Endothelial cell (in vitro differentiated cells): ENCODE results near the gene RUSF1. TPM values are rescaled to one million over a fixed set of nuclear protein-coding genes. Genes with fewer than 3 reads are reported as not detected.

Experiments
- DNase-seq: peaks from one replicate; pipeline ENCODE4 v3.0.0; 2021; ENCODE audit warnings: low spot score
- H3K27ac Mint-ChIP-seq: one replicate; pipeline ENCODE4 v1.8.0; 2021; ENCODE audit warnings: mixed read lengths, inconsistent platforms; ENCODE audit not compliant: unreplicated experiment
- H3K27me3 Mint-ChIP-seq: one replicate; pipeline ENCODE4 v1.8.0; 2021; ENCODE audit warnings: mild to moderate bottlenecking, moderate library complexity, mixed read lengths, inconsistent platforms; ENCODE audit not compliant: unreplicated experiment
- H3K36me3 Mint-ChIP-seq: one replicate; pipeline ENCODE4 v1.8.0; 2021; ENCODE audit warnings: mild to moderate bottlenecking, low read depth, mixed read lengths, inconsistent platforms; ENCODE audit not compliant: unreplicated experiment
- H3K4me1 Mint-ChIP-seq: one replicate; pipeline ENCODE4 v1.8.0; 2021; ENCODE audit warnings: mild to moderate bottlenecking, mixed read lengths, inconsistent platforms; ENCODE audit not compliant: unreplicated experiment
- H3K4me3 Mint-ChIP-seq: one replicate; pipeline ENCODE4 v1.8.0; 2021; ENCODE audit warnings: mild to moderate bottlenecking, mixed read lengths, inconsistent platforms; ENCODE audit not compliant: unreplicated experiment
- H3K9me3 Mint-ChIP-seq: one replicate; pipeline ENCODE4 v1.8.0; 2021; ENCODE audit warnings: mixed read lengths, inconsistent platforms; ENCODE audit not compliant: unreplicated experiment
- total RNA-seq: library from RNA; stranded (reverse); fragmentation: NEBNext Ultra II Directional; extraction: Animal tissue kit (Norgen Biotek cat#: 25700); gene quantifications from one replicate; pipeline ENCODE4 v1.2.1, GENCODE V29; 2021; ENCODE audit not compliant: unreplicated experiment
- TF ChIP-seq, protein P1 (sequence below): fragments of 200-600 bp; sonication (generic); IDR thresholded peaks from one replicate; pipeline ENCODE4 v1.5.0; 2021; ENCODE audit warnings: antibody characterized with exemption; ENCODE audit not compliant: unreplicated experiment

RUSF1 gene
- total RNA-seq, 1 donor from 2014 or later: 54.2 TPM

DNA sequence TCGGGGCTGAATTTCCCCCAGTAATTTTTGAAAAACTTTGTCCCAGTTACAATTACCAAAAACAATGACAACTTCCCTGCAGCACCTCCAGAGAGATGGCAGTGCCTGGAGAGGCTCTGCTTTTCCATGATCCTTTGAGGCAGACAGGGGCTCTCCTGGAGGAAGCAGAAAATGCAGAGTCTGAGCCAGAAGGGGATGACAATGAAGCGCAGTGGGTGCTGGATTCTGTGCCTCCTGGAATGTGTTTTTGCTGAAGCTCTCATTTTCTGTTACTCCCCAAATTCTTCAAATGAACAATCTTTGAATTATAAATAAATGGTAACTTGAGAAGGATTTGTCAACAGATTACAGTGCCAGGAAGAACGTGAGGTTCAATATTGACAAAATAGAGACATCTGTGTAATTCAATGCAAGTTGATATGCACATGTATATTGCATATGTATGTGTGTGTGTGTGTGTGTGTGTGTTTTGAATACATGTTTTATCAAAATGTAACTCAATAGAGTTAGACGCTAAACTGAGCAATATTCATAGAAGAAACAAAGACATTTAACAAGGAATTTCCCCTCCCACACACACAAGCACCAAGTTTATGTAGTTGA, 9.7 kb upstream of the RUSF1 start:
- Mint-ChIP-seq H3K27me3 (peaks cover 6% of the 10 kb centered on the region), H3K36me3 (no peaks in the 10 kb centered on the region), H3K4me1 (peaks cover 4% of the 10 kb centered on the region), H3K9me3 (no peaks in the 10 kb centered on the region), H3K4me3 (no peak overlapping the region), H3K27ac (no peak overlapping the region)
- TF ChIP-seq, protein P1, sequence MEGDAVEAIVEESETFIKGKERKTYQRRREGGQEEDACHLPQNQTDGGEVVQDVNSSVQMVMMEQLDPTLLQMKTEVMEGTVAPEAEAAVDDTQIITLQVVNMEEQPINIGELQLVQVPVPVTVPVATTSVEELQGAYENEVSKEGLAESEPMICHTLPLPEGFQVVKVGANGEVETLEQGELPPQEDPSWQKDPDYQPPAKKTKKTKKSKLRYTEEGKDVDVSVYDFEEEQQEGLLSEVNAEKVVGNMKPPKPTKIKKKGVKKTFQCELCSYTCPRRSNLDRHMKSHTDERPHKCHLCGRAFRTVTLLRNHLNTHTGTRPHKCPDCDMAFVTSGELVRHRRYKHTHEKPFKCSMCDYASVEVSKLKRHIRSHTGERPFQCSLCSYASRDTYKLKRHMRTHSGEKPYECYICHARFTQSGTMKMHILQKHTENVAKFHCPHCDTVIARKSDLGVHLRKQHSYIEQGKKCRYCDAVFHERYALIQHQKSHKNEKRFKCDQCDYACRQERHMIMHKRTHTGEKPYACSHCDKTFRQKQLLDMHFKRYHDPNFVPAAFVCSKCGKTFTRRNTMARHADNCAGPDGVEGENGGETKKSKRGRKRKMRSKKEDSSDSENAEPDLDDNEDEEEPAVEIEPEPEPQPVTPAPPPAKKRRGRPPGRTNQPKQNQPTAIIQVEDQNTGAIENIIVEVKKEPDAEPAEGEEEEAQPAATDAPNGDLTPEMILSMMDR: no peak
- no peak for DNase-seq

DNA sequence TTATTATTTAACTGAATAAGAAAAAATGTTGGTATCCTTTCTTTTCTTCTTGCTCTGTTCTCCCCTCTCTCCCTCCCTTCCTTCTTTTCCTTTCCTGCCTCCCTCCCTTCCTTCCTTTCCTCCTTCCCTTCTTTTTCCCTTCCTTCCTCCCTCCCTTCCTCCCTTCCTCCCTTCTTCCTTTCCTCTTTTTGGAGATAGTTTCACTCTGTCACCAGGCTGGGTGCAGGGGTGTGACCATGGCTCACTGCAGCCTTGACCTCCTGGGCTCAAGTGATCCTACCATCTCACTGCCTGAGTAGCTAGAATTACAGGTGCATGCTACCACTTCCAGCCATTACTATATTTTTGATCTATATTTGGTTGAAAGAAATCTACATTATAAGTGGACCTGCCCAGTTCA, 5.7 kb upstream of the RUSF1 start:
- H3K27ac Mint-ChIP-seq: no peak overlapping the region
- DNase-seq: no peak
- H3K4me1 Mint-ChIP-seq: peaks cover 8% of the 10 kb centered on the region
- TF ChIP-seq, protein P1: no peak
- no peaks in the 10 kb centered on the region for H3K9me3 Mint-ChIP-seq
- peaks cover 10% of the 10 kb centered on the region for H3K27me3 Mint-ChIP-seq
- no peaks in the 10 kb centered on the region for H3K36me3 Mint-ChIP-seq
- no peak overlapping the region for H3K4me3 Mint-ChIP-seq

DNA sequence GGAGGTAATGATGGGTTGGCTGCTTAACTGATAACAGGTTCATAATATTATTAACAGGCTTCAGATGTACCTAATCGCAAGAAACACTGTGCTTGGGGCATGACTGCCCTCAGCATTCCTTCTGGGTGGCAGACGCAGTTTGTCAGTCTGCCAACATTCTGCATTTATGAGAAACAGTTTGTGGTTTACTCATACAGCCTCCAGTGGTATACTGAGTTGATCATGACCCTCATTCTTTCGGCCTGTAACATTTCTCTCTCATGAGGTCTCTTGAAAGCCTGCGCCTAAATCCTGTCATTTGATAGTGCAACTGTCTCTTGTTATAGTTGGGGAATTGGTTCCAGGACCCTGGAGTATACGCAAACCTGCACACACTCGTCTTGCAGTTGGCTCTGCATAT, 4.9 kb upstream of the RUSF1 start:
- TF ChIP-seq, protein P1: no peak
- no peak overlapping the region for H3K27ac Mint-ChIP-seq
- H3K4me1 Mint-ChIP-seq: peaks cover 11% of the 10 kb centered on the region
- no peaks in the 10 kb centered on the region for H3K36me3 Mint-ChIP-seq
- H3K27me3 Mint-ChIP-seq: peaks cover 13% of the 10 kb centered on the region
- no peak overlapping the region for H3K4me3 Mint-ChIP-seq
- H3K9me3 Mint-ChIP-seq: no peaks in the 10 kb centered on the region
- DNase-seq: no peak

DNA sequence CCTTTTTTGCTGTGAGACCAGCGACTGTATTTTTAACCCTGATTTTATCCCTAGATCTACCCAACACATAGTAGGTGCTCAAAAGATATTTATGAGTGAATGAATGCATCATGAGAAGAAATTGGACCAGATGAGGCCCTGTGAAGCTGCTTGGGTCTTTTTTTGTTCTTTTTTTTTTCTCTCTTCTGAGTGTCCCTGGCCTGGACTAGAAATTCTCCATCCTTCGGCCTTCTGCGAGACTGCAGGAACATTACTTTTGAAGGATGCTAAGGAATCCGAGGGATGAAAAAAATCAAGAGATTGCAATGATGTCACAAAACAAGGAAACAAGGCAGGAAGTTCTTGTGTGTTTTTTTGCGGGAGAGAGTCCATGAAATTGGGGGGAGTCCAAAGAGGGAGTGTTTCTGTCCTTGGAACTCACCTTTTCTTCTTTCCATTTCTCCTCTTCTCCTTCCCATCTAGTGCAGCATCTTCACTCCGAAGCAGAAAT, 560 bp upstream of the RUSF1 start:
- Mint-ChIP-seq H3K27ac (peak overlapping the region; percentile 97), H3K4me1 (peaks cover 37% of the 10 kb centered on the region), H3K9me3 (no peaks in the 10 kb centered on the region), H3K4me3 (peak overlapping the region; percentile 93), H3K36me3 (no peaks in the 10 kb centered on the region), H3K27me3 (peaks cover 7% of the 10 kb centered on the region)
- TF ChIP-seq, protein P1: no peak
- no peak for DNase-seq

- H3K4me3 Mint-ChIP-seq: peak overlapping the region; percentile 93
- H3K4me1 Mint-ChIP-seq: peaks cover 37% of the 10 kb centered on the region
- H3K36me3 Mint-ChIP-seq: no peaks in the 10 kb centered on the region
- H3K9me3 Mint-ChIP-seq: no peaks in the 10 kb centered on the region
- peak overlapping the region; percentile 39 for H3K27ac Mint-ChIP-seq
- TF ChIP-seq, protein P1: no peak
- H3K27me3 Mint-ChIP-seq: peaks cover 7% of the 10 kb centered on the region
- DNase-seq: no peak
Measured at GRCh38 chr16:31507617-31507928, 618 bp downstream of the RUSF1 start.
